22Rv1 (cell line): ENCODE data around the gene NRP1.

Source experiments
- H3K27ac ChIP-seq: fragments of 450-650 bp; 2 replicates; pipeline ENCODE4 v1.5.1; 2017
- ZFX ChIP-seq: fragments of 450-650 bp; IDR thresholded peaks from 2 replicates; pipeline ENCODE4 v1.6.1; 2017; ENCODE audit warnings: antibody characterized with exemption, borderline replicate concordance
- TF ChIP-seq, protein P1 (sequence below): fragments of 450-650 bp; IDR thresholded peaks from 2 replicates; pipeline ENCODE4 v1.5.1; 2017; ENCODE audit warnings: mild to moderate bottlenecking

The NRP1 gene

DNA sequence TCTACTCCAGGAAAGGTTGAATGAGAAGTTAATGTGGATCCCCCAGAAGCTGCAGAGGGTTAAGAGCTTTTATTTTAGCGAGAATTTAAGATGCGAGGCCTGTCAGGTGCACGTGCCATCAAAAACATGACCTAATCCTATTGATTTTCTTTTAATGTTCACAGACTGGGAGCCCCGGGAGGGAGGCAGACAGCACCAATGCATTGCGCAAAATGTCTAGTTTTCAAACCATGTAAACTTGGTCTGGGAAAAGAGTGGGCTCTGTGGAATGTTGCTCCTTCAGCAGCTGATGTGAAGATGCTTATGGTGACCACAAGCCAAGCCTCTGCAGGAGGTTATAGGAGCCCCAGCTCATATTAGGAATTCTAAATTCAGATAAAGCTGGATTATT, 204.5 kb downstream of the NRP1 start:
- H3K27ac ChIP-seq: no peak overlapping the region

DNA sequence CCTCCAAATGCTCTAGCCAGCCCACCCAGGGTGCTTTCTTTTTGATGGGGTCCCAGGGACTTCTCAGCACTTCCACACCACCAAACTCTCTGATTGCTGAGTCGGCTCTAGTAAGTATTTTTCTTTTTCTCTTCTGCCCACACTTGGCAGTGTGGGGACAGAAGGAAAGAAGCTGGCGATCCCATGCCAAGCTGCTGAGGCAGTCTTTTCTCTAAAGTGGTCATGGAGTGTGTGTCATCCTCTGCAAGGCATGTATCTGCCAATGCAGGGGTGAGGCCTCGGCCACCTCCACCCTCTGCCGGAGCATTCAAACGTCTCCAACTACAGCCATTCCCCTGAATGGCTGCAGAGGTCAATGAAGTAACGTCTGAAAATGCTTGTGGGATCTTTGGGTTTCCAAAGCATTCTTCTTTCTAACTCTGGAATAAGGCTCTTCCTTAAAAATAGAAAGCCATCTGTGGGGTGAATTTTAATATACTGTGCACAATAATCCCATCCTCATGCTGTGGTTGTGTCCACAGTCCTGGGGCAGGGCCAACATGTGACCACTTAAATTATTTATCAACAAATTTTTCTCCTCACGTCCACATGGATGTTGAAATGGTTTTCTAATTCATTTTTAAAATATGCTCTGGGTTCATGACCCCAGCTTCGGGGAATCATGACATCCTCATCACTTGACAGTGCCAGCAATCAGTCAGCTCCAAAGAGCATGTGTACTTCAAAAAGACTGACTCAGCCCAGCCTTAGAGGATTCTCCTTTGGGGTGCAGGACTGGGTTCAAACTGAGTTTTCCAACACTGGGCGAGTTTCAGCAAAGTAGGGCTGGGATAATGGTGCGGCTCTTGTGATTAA, 205.1 kb downstream of the NRP1 start:
- no peak overlapping the region for H3K27ac ChIP-seq
- TF ChIP-seq, protein P1, sequence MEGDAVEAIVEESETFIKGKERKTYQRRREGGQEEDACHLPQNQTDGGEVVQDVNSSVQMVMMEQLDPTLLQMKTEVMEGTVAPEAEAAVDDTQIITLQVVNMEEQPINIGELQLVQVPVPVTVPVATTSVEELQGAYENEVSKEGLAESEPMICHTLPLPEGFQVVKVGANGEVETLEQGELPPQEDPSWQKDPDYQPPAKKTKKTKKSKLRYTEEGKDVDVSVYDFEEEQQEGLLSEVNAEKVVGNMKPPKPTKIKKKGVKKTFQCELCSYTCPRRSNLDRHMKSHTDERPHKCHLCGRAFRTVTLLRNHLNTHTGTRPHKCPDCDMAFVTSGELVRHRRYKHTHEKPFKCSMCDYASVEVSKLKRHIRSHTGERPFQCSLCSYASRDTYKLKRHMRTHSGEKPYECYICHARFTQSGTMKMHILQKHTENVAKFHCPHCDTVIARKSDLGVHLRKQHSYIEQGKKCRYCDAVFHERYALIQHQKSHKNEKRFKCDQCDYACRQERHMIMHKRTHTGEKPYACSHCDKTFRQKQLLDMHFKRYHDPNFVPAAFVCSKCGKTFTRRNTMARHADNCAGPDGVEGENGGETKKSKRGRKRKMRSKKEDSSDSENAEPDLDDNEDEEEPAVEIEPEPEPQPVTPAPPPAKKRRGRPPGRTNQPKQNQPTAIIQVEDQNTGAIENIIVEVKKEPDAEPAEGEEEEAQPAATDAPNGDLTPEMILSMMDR: no peak
- no peak for TF ChIP-seq ZFX

More for the DNA sequence above, 204.5 kb downstream of the NRP1 start:
- no peak for TF ChIP-seq ZFX
- TF ChIP-seq, protein P1: no peak

DNA sequence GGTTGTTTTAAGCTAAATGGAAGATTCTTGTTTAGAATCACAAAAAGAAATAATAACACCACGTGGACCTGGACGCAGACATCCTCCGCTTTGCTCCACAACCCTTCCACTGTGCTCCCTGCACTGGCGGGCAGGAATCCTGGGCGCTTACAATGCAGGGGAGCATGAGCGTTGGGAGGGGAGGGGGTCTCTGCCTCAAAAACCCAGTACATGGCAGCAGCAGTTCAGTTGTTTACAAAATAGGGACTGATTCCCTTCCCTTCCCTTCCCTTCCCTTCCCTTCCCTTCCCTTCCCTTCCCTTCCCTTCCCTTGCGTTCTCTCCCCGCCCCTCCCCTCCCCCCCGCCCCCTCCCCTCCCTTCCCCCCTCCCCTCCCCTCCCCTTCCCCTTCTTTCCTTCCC, 206.8 kb downstream of the NRP1 start:
- H3K27ac ChIP-seq: no peak overlapping the region
- TF ChIP-seq, protein P1: no peak
- TF ChIP-seq ZFX: no peak
